ENCODE data around the gene C10orf90. TPM values are rescaled to one million over a fixed set of nuclear protein-coding genes. Genes with fewer than 3 reads are reported as not detected.

The C10orf90 gene
- total RNA-seq, 1 experiment from 2014 or later, result 0.18 TPM

- Histone ChIP-seq H3K9me2 (replicated peaks; ENCODE audit: low read length) (no peaks in the 10 kb centered on the region), H3K4me1 (ENCODE audit: insufficient read depth, low read length) (peaks cover 8% of the 10 kb centered on the region; the same call in 1 of the 2 replicates), H3K4me2 (ENCODE audit: low read length) (no peak overlapping the region), H3K27me3 (ENCODE audit: low read length) (no peaks in the 10 kb centered on the region), H3K9ac (ENCODE audit: low read length) (no peak overlapping the region), H2AFZ (ENCODE audit: low read length) (0 out of 2 replicates have a peak overlapping the region, but pooled peaks have one; percentile 52), H3K4me3 (ENCODE audit: low read length) (no peak overlapping the region), H3K36me3 (ENCODE audit: low read depth, low read length) (no peaks in the 10 kb centered on the region), H3K79me2 (ENCODE audit: low read length) (no peaks in the 10 kb centered on the region), H4K20me1 (ENCODE audit: low read length) (no peaks in the 10 kb centered on the region), H3K27ac (ENCODE audit: low read length) (no peak overlapping the region), H3F3A (ENCODE audit: low read length, unreplicated experiment) (no peaks in the 10 kb centered on the region), H3K9me3 (ENCODE audit: low read length) (no peaks in the 10 kb centered on the region)
- intact Hi-C loops (cut with micrococcal nuclease), result loop anchor here (1.0 to 5.0 kb wide), 6 partner anchors 43 to 635 kb away; no protein-coding TSS in a partner anchor
- no peak; the same call in 1 of the 2 replicates for ATAC-seq
- no peak for DNase-seq
- POLR2A ChIA-PET (ENCODE audit: unreplicated experiment), result interaction anchor here (0.6 kb wide), 1 partner anchor 665 kb away, joined by 3 read pairs; no protein-coding TSS in a partner anchor
- no peak for TF ChIP-seq EZH2phosphoT487 (IDR thresholded peaks at IDR 0.05; ENCODE audit: borderline replicate concordance, low read length)
- TF ChIP-seq, protein P1, sequence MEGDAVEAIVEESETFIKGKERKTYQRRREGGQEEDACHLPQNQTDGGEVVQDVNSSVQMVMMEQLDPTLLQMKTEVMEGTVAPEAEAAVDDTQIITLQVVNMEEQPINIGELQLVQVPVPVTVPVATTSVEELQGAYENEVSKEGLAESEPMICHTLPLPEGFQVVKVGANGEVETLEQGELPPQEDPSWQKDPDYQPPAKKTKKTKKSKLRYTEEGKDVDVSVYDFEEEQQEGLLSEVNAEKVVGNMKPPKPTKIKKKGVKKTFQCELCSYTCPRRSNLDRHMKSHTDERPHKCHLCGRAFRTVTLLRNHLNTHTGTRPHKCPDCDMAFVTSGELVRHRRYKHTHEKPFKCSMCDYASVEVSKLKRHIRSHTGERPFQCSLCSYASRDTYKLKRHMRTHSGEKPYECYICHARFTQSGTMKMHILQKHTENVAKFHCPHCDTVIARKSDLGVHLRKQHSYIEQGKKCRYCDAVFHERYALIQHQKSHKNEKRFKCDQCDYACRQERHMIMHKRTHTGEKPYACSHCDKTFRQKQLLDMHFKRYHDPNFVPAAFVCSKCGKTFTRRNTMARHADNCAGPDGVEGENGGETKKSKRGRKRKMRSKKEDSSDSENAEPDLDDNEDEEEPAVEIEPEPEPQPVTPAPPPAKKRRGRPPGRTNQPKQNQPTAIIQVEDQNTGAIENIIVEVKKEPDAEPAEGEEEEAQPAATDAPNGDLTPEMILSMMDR (conservative IDR thresholded peaks at IDR 0.05; ENCODE audit: low read depth, low read length), result no peak
- no TSS peak for BruUV-seq (replicated peaks)
- CTCF ChIA-PET, result interaction anchor here (0.5 to 0.7 kb wide), 3 partner anchors 115 to 638 kb away, joined by 3 to 6 read pairs (median 3); partner anchors contain the start of gene ADAM12
Observed at GRCh38 chr10:126503392-126504062, 167.0 kb downstream of the C10orf90 start.

- intact Hi-C loops (cut with micrococcal nuclease), result loop anchor here (5.0 kb wide), 1 partner anchor 570 kb away; no protein-coding TSS in a partner anchor
- no peaks in the 10 kb centered on the region for H3F3A ChIP-seq (ENCODE audit: low read length, unreplicated experiment)
- TF ChIP-seq, protein P1 (conservative IDR thresholded peaks at IDR 0.05; ENCODE audit: low read depth, low read length), result no peak
- no peak for TF ChIP-seq EZH2phosphoT487 (IDR thresholded peaks at IDR 0.05; ENCODE audit: borderline replicate concordance, low read length)
- no peak for TF ChIP-seq EZH2 (IDR thresholded peaks at IDR 0.05; ENCODE audit: low read length, unreplicated experiment)
- no peak overlapping the region for H2AFZ ChIP-seq (ENCODE audit: low read length)
- H3K4me1 ChIP-seq (ENCODE audit: insufficient read depth, low read length), result peaks cover 8% of the 10 kb centered on the region; the same call in 1 of the 2 replicates
- BruUV-seq (replicated peaks), result no TSS peak
- H3K9me2 ChIP-seq (replicated peaks; ENCODE audit: low read length), result no peaks in the 10 kb centered on the region
- DNase-seq (no peak), ATAC-seq (no peak)
- H3K79me2 ChIP-seq (ENCODE audit: low read length), result no peaks in the 10 kb centered on the region
- no peaks in the 10 kb centered on the region for H3K27me3 ChIP-seq (ENCODE audit: low read length)
- H3K9ac ChIP-seq (ENCODE audit: low read length), result no peak overlapping the region
- H3K4me3 ChIP-seq (ENCODE audit: low read length), result no peak overlapping the region
- no peak overlapping the region for H3K27ac ChIP-seq (ENCODE audit: low read length)
- no peaks in the 10 kb centered on the region for H3K9me3 ChIP-seq (ENCODE audit: low read length)
- CTCF ChIA-PET, result no interaction called here
- no peak overlapping the region for H3K4me2 ChIP-seq (ENCODE audit: low read length)
- POLR2A ChIA-PET (ENCODE audit: unreplicated experiment), result no interaction called here
- no peaks in the 10 kb centered on the region for H3K36me3 ChIP-seq (ENCODE audit: low read depth, low read length)
- no peaks in the 10 kb centered on the region for H4K20me1 ChIP-seq (ENCODE audit: low read length)
Observed at GRCh38 chr10:126502441-126502840, 168.1 kb downstream of the C10orf90 start.

- no peak for DNase-seq
- ChIA-PET CTCF (no interaction called here), POLR2A (ENCODE audit: unreplicated experiment) (no interaction called here)
- H3K4me3 ChIP-seq (ENCODE audit: low read length), result no peak overlapping the region
- TF ChIP-seq EZH2phosphoT487 (IDR thresholded peaks at IDR 0.05; ENCODE audit: borderline replicate concordance, low read length) (no peak), EZH2 (IDR thresholded peaks at IDR 0.05; ENCODE audit: low read length, unreplicated experiment) (no peak)
- TF ChIP-seq, protein P1 (conservative IDR thresholded peaks at IDR 0.05; ENCODE audit: low read depth, low read length), result no peak
- ATAC-seq, result no peak
- no peaks in the 10 kb centered on the region for H3K9me2 ChIP-seq (replicated peaks; ENCODE audit: low read length)
- no peaks in the 10 kb centered on the region for H3K79me2 ChIP-seq (ENCODE audit: low read length)
- H4K20me1 ChIP-seq (ENCODE audit: low read length), result no peaks in the 10 kb centered on the region
- no peak overlapping the region for H3K4me2 ChIP-seq (ENCODE audit: low read length)
- no peaks in the 10 kb centered on the region for H3K9me3 ChIP-seq (ENCODE audit: low read length)
- no peak overlapping the region for H2AFZ ChIP-seq (ENCODE audit: low read length)
- no peak overlapping the region for H3K9ac ChIP-seq (ENCODE audit: low read length)
- intact Hi-C loops (cut with micrococcal nuclease), result loop anchor here (5.0 kb wide), 1 partner anchor 570 kb away; no protein-coding TSS in a partner anchor
- no peaks in the 10 kb centered on the region for H3K27me3 ChIP-seq (ENCODE audit: low read length)
- BruUV-seq (replicated peaks), result no TSS peak
- H3F3A ChIP-seq (ENCODE audit: low read length, unreplicated experiment), result no peaks in the 10 kb centered on the region
- H3K36me3 ChIP-seq (ENCODE audit: low read depth, low read length), result no peaks in the 10 kb centered on the region
- H3K4me1 ChIP-seq (ENCODE audit: insufficient read depth, low read length), result peaks cover 8% of the 10 kb centered on the region; the same call in 1 of the 2 replicates
- no peak overlapping the region for H3K27ac ChIP-seq (ENCODE audit: low read length)
Observed at GRCh38 chr10:126501828-126502227, 168.7 kb downstream of the C10orf90 start.
